Measurements from ENCODE around the gene ATE1. TPM values are rescaled to one million over a fixed set of nuclear protein-coding genes. Genes with fewer than 3 reads are reported as not detected.
A peak's percentile ranks its signal among the peaks of the same experiment; 100 is the strongest.
"Not testable (repeated sequence)": the region's sequence is repeated elsewhere in the genome, so short reads cannot be mapped to it uniquely, and the experiment has no call there.

The ATE1 gene
- total RNA-seq (10 to 100 TPM; 31.4 to 49.6 (median 37.0) TPM), polyA plus RNA-seq (10 to 100 TPM; 12.5 to 20.6 (median 15.0) TPM)

DNA sequence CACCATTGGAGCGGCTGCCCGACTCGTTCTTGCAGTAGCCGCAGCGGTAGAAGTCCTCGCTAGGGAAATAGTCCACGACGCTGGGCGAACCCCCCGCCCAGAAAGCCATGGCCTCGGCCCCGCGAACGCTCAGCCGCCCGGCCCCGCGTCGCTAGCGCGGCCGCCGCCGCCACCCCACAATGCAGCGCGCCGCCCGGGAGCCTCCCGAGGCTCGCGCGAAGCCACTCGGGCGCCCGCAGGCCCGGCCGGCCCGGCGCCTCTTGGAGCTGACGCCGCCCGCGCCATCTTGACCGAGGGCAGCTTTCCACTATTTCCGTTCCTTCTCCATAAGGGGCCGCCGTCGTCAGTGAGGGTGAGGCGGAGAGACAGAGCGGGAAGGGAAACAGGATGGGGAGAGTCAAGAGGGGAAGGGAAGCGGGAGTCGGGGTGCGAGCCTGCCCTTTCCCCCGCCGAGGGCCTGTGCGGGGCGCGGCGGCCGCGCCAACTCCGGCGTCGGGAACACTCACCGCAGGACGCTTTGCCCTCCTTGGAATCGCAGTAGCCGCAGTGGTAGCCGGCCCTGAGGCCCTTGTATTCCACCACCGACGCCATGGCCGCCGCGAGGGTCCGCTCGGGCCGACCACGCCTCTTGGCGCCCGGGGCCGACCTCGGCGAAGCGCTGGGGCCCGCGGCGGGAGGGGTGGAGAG lies at the start of gene ATE1:
Gene ATE1, minus strand, starts transcription at position 191 of the 687 bp plus-strand sequence. Its CDS starts 82 bp downstream, at position 109.
- Histone ChIP-seq H3K4me1 (peaks cover 3 to 41% (median 18%) of the 10 kb centered on the region in 4 donors), H3K9me3 (no peaks in the 10 kb centered on the region), H3K36me3 (peaks cover 0 to 4% (median under 1%) of the 10 kb centered on the region in 4 donors), H3K27ac (peak within 1 kb of the TSS; percentile 92 to 99 (median 98)), H3K27me3 (no peaks in the 10 kb centered on the region), H3K4me3 (peak within 1 kb of the TSS; percentile 78 to 100 (median 92))
- TF ChIP-seq POLR2A (IDR thresholded peaks at IDR 0.05) (peak; percentile 61 to 79), POLR2AphosphoS5 (IDR thresholded peaks at IDR 0.05) (peak; percentile 91 to 95 (median 94)), EP300 (IDR thresholded peaks at IDR 0.05) (no peak)
- 0% methylated on average over 87 of the region's 87 CpGs for WGBS, 2 donors
- intact Hi-C loops (cut with DNase I): loop anchor here (5.0 kb wide), 3 partner anchors 44 to 124 kb away; no protein-coding TSS in a partner anchor
- DNase-seq: peak; percentile 95

DNA sequence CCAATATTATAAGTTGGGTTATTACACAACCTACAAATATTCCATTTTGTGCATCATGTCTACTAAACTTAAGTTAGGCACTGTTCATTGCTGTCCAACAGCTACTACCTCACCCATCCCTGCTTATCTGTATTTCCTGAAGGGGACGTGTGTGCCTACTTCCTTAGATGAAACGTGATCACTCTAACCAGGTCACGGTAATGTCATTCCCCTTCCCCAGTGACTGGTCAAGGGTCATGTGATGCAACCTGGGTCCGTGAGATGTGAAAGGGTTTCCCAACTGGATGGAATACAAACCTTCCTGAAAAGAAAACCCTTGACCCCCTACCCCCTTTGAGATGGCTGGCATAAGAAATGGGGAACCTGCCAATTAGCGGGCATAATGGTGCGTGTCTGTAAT lies 48.8 kb upstream of the ATE1 start:
- TF ChIP-seq EP300 (IDR thresholded peaks at IDR 0.05) (no peak), POLR2AphosphoS5 (IDR thresholded peaks at IDR 0.05) (no peak), POLR2A (IDR thresholded peaks at IDR 0.05) (no peak)
- TF ChIP-seq, protein P1, sequence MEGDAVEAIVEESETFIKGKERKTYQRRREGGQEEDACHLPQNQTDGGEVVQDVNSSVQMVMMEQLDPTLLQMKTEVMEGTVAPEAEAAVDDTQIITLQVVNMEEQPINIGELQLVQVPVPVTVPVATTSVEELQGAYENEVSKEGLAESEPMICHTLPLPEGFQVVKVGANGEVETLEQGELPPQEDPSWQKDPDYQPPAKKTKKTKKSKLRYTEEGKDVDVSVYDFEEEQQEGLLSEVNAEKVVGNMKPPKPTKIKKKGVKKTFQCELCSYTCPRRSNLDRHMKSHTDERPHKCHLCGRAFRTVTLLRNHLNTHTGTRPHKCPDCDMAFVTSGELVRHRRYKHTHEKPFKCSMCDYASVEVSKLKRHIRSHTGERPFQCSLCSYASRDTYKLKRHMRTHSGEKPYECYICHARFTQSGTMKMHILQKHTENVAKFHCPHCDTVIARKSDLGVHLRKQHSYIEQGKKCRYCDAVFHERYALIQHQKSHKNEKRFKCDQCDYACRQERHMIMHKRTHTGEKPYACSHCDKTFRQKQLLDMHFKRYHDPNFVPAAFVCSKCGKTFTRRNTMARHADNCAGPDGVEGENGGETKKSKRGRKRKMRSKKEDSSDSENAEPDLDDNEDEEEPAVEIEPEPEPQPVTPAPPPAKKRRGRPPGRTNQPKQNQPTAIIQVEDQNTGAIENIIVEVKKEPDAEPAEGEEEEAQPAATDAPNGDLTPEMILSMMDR (IDR thresholded peaks at IDR 0.05): no peak
- DNase-seq: no peak
- no peaks in the 10 kb centered on the region for H3K27me3 ChIP-seq
- H3K9me3 ChIP-seq: no peaks in the 10 kb centered on the region
- no peak overlapping the region for H3K4me3 ChIP-seq
- no peak overlapping the region for H3K27ac ChIP-seq
- 95% methylated on average over 6 of the region's 6 CpGs for WGBS, 2 donors
- intact Hi-C loops (cut with DNase I): no loop called here
- peaks cover 0 to 18% (median 2%) of the 10 kb centered on the region in 4 donors for H3K36me3 ChIP-seq
- H3K4me1 ChIP-seq: peaks cover 0 to 30% (median 27%) of the 10 kb centered on the region in 4 donors

DNA sequence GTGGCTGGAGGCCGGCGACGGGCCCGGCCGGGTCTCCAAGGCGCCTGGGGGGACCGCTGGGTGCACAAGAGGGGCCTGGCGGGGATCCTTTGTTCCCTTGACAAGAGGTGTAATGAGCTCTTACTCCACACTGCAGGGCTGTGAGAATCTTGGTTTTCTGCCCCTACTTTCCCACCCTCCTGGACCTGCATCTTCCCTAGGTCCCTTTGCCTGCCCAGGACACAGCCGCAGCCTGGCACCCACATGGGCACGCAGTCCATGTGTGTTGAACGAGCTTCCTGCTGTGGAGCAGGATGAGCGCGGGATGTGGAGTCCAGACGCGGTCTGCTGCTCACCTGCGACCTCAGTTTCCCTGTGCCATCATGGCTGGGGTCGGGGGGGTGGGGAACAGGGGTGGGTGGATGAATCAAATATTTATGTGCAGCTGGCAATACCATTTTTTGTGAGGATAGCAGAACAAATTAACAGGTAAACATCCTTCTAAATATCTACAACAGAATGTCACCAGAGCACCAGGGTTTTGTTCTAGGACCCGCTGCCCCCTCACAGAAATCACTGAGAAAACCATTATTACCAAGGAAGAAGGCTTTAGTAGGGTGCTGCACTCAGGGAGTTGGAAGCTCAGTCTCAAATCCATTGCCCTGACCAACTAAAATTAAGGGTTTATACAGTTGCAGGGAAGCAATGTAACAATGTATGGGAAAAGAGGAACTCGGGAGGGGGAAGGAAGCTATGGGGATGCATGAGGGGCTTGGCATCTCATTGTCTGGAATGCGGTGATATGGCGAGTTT lies 47.7 kb upstream of the ATE1 start:
- no peaks in the 10 kb centered on the region for H3K27me3 ChIP-seq
- peaks cover 0 to 29% (median 2%) of the 10 kb centered on the region in 4 donors for H3K36me3 ChIP-seq
- H3K27ac ChIP-seq: peak overlapping the region; percentile 96 to 98 (median 97)
- TF ChIP-seq, protein P1 (IDR thresholded peaks at IDR 0.05): peak; percentile 9 to 69 (median 44)
- no peak for TF ChIP-seq EP300 (IDR thresholded peaks at IDR 0.05)
- H3K4me3 ChIP-seq: peak overlapping the region; percentile 72 to 92 (median 82)
- DNase-seq: no peak
- peaks cover 0 to 30% (median 27%) of the 10 kb centered on the region in 4 donors for H3K4me1 ChIP-seq
- intact Hi-C loops (cut with DNase I): loop anchor here (2.0 kb wide), 2 partner anchors 75 to 137 kb away; no protein-coding TSS in a partner anchor
- 38 to 43% methylated on average over 21 of the region's 21 CpGs for WGBS, 2 donors
- H3K9me3 ChIP-seq: no peaks in the 10 kb centered on the region

DNA sequence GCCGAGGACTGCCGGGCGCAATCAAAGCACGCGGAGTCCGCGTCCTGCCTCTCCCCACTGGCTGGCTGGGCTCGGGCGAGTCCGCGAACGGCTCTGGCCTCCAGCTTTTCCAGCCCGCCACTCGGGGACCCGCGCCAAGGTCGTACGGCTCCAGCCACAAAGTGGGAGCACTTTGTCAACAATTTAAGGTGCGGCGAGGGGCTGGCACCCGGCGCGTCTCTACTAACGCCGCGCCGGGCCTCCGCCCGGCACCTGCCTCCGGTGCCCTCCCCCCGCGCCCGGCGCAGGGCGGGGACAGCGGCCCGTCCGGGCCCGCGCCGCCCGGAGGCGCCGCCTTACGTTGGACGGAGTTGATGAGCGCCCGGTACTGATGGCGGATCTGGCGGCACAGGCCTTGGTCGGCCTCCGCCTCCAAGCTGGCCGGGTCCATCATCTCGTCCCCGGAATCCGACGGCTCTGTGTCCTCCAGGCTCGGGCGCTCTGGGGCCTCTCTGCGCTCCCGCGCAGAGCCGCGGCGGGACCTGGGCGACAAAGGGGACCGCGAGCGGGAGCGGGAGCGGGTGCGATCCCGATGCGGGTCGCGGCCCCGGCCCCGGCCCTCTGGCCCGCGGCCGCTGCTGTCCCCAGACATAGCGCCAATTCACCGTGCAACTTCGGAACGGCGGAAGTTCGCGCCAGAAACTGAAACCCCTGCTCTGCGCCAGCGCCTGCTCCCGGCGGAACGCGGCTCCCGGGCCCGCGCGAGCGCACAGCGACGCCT lies 46.9 kb upstream of the ATE1 start, which contains the start of gene NSMCE4A:
Gene NSMCE4A, minus strand, starts transcription at position 683 of the 760 bp plus-strand sequence. Its CDS starts 52 bp downstream, at position 631.
- no peaks in the 10 kb centered on the region for H3K27me3 ChIP-seq
- peak within 1 kb of the TSS; percentile 72 to 92 (median 82) for H3K4me3 ChIP-seq
- TF ChIP-seq POLR2AphosphoS5 (IDR thresholded peaks at IDR 0.05): peak; percentile 26 to 74 (median 64)
- no peak for TF ChIP-seq POLR2A (IDR thresholded peaks at IDR 0.05)
- peak within 1 kb of the TSS; percentile 96 to 98 (median 97) for H3K27ac ChIP-seq
- no peaks in the 10 kb centered on the region for H3K9me3 ChIP-seq
- WGBS, 2 donors: 0% methylated on average over 101 of the region's 101 CpGs
- DNase-seq: peak; percentile 89
- peaks cover 0 to 37% (median 4%) of the 10 kb centered on the region in 4 donors for H3K36me3 ChIP-seq
- H3K4me1 ChIP-seq: peaks cover 0 to 30% (median 27%) of the 10 kb centered on the region in 4 donors
- intact Hi-C loops (cut with DNase I): loop anchor here (2.0 to 5.0 kb wide), 3 partner anchors 47 to 138 kb away; partner anchors contain the start of gene ATE1

DNA sequence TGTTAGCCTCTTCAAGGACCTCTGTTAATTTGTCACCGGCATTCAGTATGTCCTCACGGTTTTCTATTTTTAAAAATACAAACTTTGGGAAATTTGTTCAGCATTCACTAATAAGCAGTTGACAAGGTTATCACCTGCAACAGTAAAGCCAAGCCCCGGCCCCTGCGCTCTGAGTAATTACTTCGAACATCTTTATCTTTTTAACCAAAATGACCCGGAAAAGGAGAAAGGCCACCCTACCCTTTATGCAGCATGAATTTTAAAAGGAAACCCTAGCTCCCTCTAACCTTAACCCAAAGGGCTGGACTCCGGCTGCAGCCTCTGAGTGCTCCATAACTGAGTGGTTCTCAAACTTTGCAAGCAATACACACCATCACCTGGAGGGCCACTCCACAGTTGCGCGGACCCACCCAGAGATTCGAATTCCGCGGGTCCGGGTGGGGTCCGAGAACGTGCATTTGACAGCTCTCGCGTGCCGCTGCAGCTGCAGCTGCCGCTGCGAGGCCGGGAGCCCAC lies 46.2 kb upstream of the ATE1 start:
- no peak for TF ChIP-seq POLR2AphosphoS5 (IDR thresholded peaks at IDR 0.05)
- TF ChIP-seq, protein P1 (IDR thresholded peaks at IDR 0.05): no peak
- TF ChIP-seq EP300 (IDR thresholded peaks at IDR 0.05): no peak
- no peak for TF ChIP-seq POLR2A (IDR thresholded peaks at IDR 0.05)
- H3K9me3 ChIP-seq: no peaks in the 10 kb centered on the region
- H3K27me3 ChIP-seq: no peaks in the 10 kb centered on the region
- peak overlapping the region; percentile 96 to 98 (median 97) for H3K27ac ChIP-seq
- intact Hi-C loops (cut with DNase I): loop anchor here (2.0 to 5.0 kb wide), 3 partner anchors 47 to 139 kb away; partner anchors contain the start of gene ATE1
- peak overlapping the region; percentile 72 to 92 (median 82) for H3K4me3 ChIP-seq
- peaks cover 0 to 43% (median 8%) of the 10 kb centered on the region in 4 donors for H3K36me3 ChIP-seq
- peaks cover 0 to 33% (median 29%) of the 10 kb centered on the region in 4 donors for H3K4me1 ChIP-seq
- no peak for DNase-seq
- 3 to 11% methylated on average over 21 of the region's 21 CpGs for WGBS, 2 donors

DNA sequence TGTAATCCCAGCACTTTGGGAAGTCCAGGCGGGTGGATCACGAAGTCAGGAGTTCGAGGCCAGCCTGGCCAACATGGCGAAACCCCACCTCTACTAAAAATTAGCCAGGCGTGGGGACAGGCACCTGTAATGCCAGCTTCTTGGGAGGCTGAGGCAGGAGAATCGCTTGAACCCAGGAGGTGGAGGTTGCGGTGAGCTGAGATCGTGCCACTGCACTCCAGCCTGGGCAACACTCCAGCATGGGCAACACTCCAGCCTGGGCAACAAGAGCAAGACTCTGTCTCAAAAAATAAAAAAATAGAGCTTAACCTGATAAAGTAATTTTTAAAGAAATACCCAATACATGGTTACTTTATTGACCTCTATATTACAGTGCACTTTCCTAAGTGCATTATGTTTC lies 41.3 kb upstream of the ATE1 start:
- H3K4me3 ChIP-seq; H3K27ac ChIP-seq; H3K9me3 ChIP-seq; DNase-seq; intact Hi-C loops (cut with DNase I); H3K27me3 ChIP-seq: not testable (repeated sequence)
- WGBS, 2 donors: 90 to 96% methylated on average over 8 of the region's 8 CpGs
- Histone ChIP-seq H3K4me1 (peaks cover 0 to 28% (median 20%) of the 10 kb centered on the region in 4 donors), H3K36me3 (peaks cover 18 to 93% (median 34%) of the 10 kb centered on the region in 4 donors)

Measured in sigmoid colon (tissue), 7 donors.